WTC11 (cell line): ENCODE results near the gene UCHL5. TPM values are rescaled to one million over a fixed set of nuclear protein-coding genes. Genes with fewer than 3 reads are reported as not detected.

Experiments used
- ATAC-seq: fragments of 200-7000 bp; cut with Tn5 transposase; 2 replicates; pipeline ENCODE4 v1.10.0; 2021; ENCODE audit warnings: mild to moderate bottlenecking, moderate library complexity
- CTCF ChIA-PET: fragments of 300-600 bp; sonication (Branson Sonifier 250); formaldehyde crosslinking; loops from one replicate; lab custom pipeline; 2021; ENCODE audit warnings: antibody characterized with exemption; lab: Charles Lee
- POLR2A ChIA-PET: fragments of 350-600 bp; sonication (Branson Sonifier 250); formaldehyde crosslinking; loops from one replicate; lab custom pipeline; 2021; ENCODE audit warnings: antibody characterized with exemption; lab: Charles Lee
- DNase-seq: peaks from one replicate; pipeline ENCODE4 v3.0.0; 2021; ENCODE audit warnings: low spot score
- H3K27ac Mint-ChIP-seq: 2 replicates; pipeline ENCODE4 v1.8.0; 2021; ENCODE audit warnings: mixed read lengths
- H3K27me3 Mint-ChIP-seq: 2 replicates; pipeline ENCODE4 v1.8.0; 2021; ENCODE audit warnings: low read depth, mild to moderate bottlenecking, moderate library complexity, mixed read lengths
- H3K36me3 Mint-ChIP-seq: 2 replicates; pipeline ENCODE4 v1.8.0; 2021; ENCODE audit warnings: mixed read lengths
- H3K4me1 Mint-ChIP-seq: 2 replicates; pipeline ENCODE4 v1.8.0; 2022; ENCODE audit warnings: mixed read lengths
- H3K4me3 Mint-ChIP-seq: 2 replicates; pipeline ENCODE4 v1.8.0; 2021; ENCODE audit warnings: mild to moderate bottlenecking, moderate library complexity, mixed read lengths
- H3K9me3 Mint-ChIP-seq: 2 replicates; pipeline ENCODE4 v1.8.0; 2021; ENCODE audit warnings: mixed read lengths
- AFF4 ChIP-seq: sonication (generic); formaldehyde crosslinking; IDR thresholded peaks from 2 replicates; pipeline ENCODE4 v1.8.1; 2023; ENCODE audit warnings: mild to moderate bottlenecking, missing genetic modification reagents, borderline replicate concordance
- CDX4 ChIP-seq: fragments of 250-450 bp; sonication (Bioruptor Pico); IDR thresholded peaks from 2 replicates; pipeline ENCODE4 v1.9.0; 2021; ENCODE audit warnings: moderate library complexity, mild to moderate bottlenecking, inconsistent platforms, borderline replicate concordance
- E2F5 ChIP-seq: sonication (generic); formaldehyde crosslinking; IDR thresholded peaks from 2 replicates; pipeline ENCODE4 v1.8.1; 2022; ENCODE audit warnings: mild to moderate bottlenecking, moderate library complexity, missing genetic modification reagents
- FOXJ3 ChIP-seq: sonication (generic); formaldehyde crosslinking; IDR thresholded peaks from 2 replicates; pipeline ENCODE4 v1.9.0; 2021; ENCODE audit warnings: missing genetic modification reagents, mild to moderate bottlenecking, borderline replicate concordance
- FOXP1 ChIP-seq: sonication (generic); formaldehyde crosslinking; IDR thresholded peaks from 2 replicates; pipeline ENCODE4 v1.8.0; 2022; ENCODE audit warnings: missing genetic modification reagents, mild to moderate bottlenecking, moderate library complexity, borderline replicate concordance
- IRF1 ChIP-seq: sonication (generic); formaldehyde crosslinking; IDR thresholded peaks from 2 replicates; pipeline ENCODE4 v1.8.0; 2023; ENCODE audit warnings: missing genetic modification reagents
- MAX ChIP-seq: sonication (generic); formaldehyde crosslinking; IDR thresholded peaks from 2 replicates; pipeline ENCODE4 v1.8.0; 2022; ENCODE audit warnings: mild to moderate bottlenecking, missing genetic modification reagents
- NFE2L1 ChIP-seq: sonication (generic); formaldehyde crosslinking; IDR thresholded peaks from 2 replicates; pipeline ENCODE4 v1.8.1; 2023; ENCODE audit warnings: missing genetic modification reagents
- PRDM15 ChIP-seq: sonication (generic); formaldehyde crosslinking; IDR thresholded peaks from 2 replicates; pipeline ENCODE4 v1.8.0; 2022; ENCODE audit warnings: missing genetic modification reagents
- PREB ChIP-seq: sonication (generic); formaldehyde crosslinking; IDR thresholded peaks from 2 replicates; pipeline ENCODE4 v1.8.1; 2022; ENCODE audit warnings: mild to moderate bottlenecking, missing genetic modification reagents, moderate library complexity, borderline replicate concordance
- RELA ChIP-seq: sonication (generic); formaldehyde crosslinking; IDR thresholded peaks from 2 replicates; pipeline ENCODE4 v1.8.1; 2022; ENCODE audit warnings: missing genetic modification reagents, mild to moderate bottlenecking, borderline replicate concordance
- RORB ChIP-seq: fragments of 250-450 bp; sonication (Bioruptor Pico); IDR thresholded peaks from 2 replicates; pipeline ENCODE4 v1.9.0; 2021; ENCODE audit warnings: mild to moderate bottlenecking
- SOX15 ChIP-seq: fragments of 250-450 bp; sonication (Bioruptor Pico); IDR thresholded peaks from 2 replicates; pipeline ENCODE4 v1.9.0; 2021; ENCODE audit warnings: mild to moderate bottlenecking
- STAT6 ChIP-seq: sonication (generic); formaldehyde crosslinking; conservative IDR thresholded peaks from 2 replicates; pipeline ENCODE4 v1.8.1; 2023; ENCODE audit warnings: mild to moderate bottlenecking, low read depth, missing genetic modification reagents, moderate library complexity
- TEAD1 ChIP-seq: sonication (generic); formaldehyde crosslinking; IDR thresholded peaks from 2 replicates; pipeline ENCODE4 v1.8.0; 2022; ENCODE audit warnings: mild to moderate bottlenecking, missing genetic modification reagents
- TEAD4 ChIP-seq: sonication (generic); formaldehyde crosslinking; IDR thresholded peaks from 2 replicates; pipeline ENCODE4 v1.8.0; 2022; ENCODE audit warnings: mild to moderate bottlenecking, missing genetic modification reagents
- ZMAT4 ChIP-seq: fragments of 250-450 bp; sonication (Bioruptor Pico); IDR thresholded peaks from 2 replicates; pipeline ENCODE4 v1.9.0; 2021; ENCODE audit warnings: mild to moderate bottlenecking
- total RNA-seq: library from RNA; stranded (reverse); gene quantifications from 3 replicates; pipeline ENCODE4 v1.2.3, GENCODE V29; 2021

The UCHL5 gene
- total RNA-seq, 1 experiment from 2014 or later = 41.5 TPM

GRCh38 chr1:193065954-193066353 lies 6.8 kb upstream of the UCHL5 start:
- Mint-ChIP-seq H3K4me1 (peaks cover 23% of the 10 kb centered on the region), H3K27me3 (no peaks in the 10 kb centered on the region), H3K9me3 (0 out of 2 replicates have a peak, but pooled peaks cover 3% of the 10 kb centered on the region), H3K36me3 (peaks cover 5% of the 10 kb centered on the region; the same call in 1 of the 2 replicates), H3K27ac (peak overlapping the region; percentile 22; the same call in 1 of the 2 replicates), H3K4me3 (no peak overlapping the region)
- no peak for DNase-seq
- ATAC-seq = no peak
- POLR2A ChIA-PET = interaction anchor here (0.5 kb wide), 1 partner anchor 14 kb away, joined by 7 read pairs; no protein-coding TSS in a partner anchor
- CTCF ChIA-PET = no interaction called here
- TF ChIP-seq PRDM15 (CRISPR knock-in tag) (no peak), ZMAT4 (CRISPR knock-in tag) (no peak), STAT6 (CRISPR knock-in tag) (no peak), FOXP1 (CRISPR knock-in tag) (no peak), SOX15 (CRISPR knock-in tag) (no peak), E2F5 (CRISPR knock-in tag) (no peak), FOXJ3 (CRISPR knock-in tag) (no peak), RORB (CRISPR knock-in tag) (no peak), TEAD4 (CRISPR knock-in tag) (no peak), CDX4 (CRISPR knock-in tag) (no peak)

- ATAC-seq (no peak), DNase-seq (no peak)
- H3K36me3 Mint-ChIP-seq = peaks cover 5% of the 10 kb centered on the region; the same call in 1 of the 2 replicates
- no peaks in the 10 kb centered on the region for H3K27me3 Mint-ChIP-seq
- H3K9me3 Mint-ChIP-seq = 0 out of 2 replicates have a peak, but pooled peaks cover 3% of the 10 kb centered on the region
- POLR2A ChIA-PET = no interaction called here
- peaks cover 27% of the 10 kb centered on the region for H3K4me1 Mint-ChIP-seq
- no peak overlapping the region for H3K27ac Mint-ChIP-seq
- H3K4me3 Mint-ChIP-seq = no peak overlapping the region
- CTCF ChIA-PET = no interaction called here
- TF ChIP-seq MAX (no peak), NFE2L1 (CRISPR knock-in tag) (no peak), AFF4 (no peak), RELA (no peak), TEAD1 (CRISPR knock-in tag) (no peak), PREB (no peak), IRF1 (CRISPR knock-in tag) (no peak), TEAD4 (CRISPR knock-in tag) (no peak)
Observed at GRCh38 chr1:193062698-193063463, 3.7 kb upstream of the UCHL5 start.
